Gastrocnemius medialis (tissue), 4 donors: ENCODE results near the gene FBXO46.

Experiments
- CTCF ChIP-seq, 5 experiments: fragments of 450-650 bp in 3 of 5; fragments of 200-600 bp in 2 of 5; sonication (generic) in 2 of 5; IDR thresholded peaks in 4 of 5; conservative IDR thresholded peaks in 1 of 5; 1 replicate in 4 of 5; 2 replicates in 1 of 5; pipeline ENCODE4 v1.5.1; 2016 to 2019; ENCODE audit warnings: antibody characterized with exemption in 5 of 5, mild to moderate bottlenecking in 3 of 5, moderate library complexity in 3 of 5
- POLR2A ChIP-seq, 2 donors: fragments of 450-650 bp; IDR thresholded peaks; one replicate each; pipeline ENCODE4 v1.6.1; 2017; ENCODE audit warnings: antibody characterized with exemption in 2 of 2, mild to moderate bottlenecking in 2 of 2, moderate library complexity in 2 of 2

GRCh38 chr19:45668342-45668871 lies 62.3 kb downstream of the FBXO46 start:
- TF ChIP-seq CTCF (IDR thresholded peaks at IDR 0.05 in 4 of 5, conservative IDR thresholded peaks at IDR 0.05 in 1 of 5) (no peak), POLR2A (IDR thresholded peaks at IDR 0.05) (no peak)
